GM23248 (cell line): ENCODE data around the gene CAPN14.

ENCODE experiments used
- EZH2 ChIP-seq: fragments of 200-600 bp; sonication (generic); IDR thresholded peaks from 2 replicates; pipeline ENCODE4 v1.6.1; 2018; ENCODE audit warnings: antibody characterized with exemption, mild to moderate bottlenecking; ENCODE audit not compliant: insufficient read depth, poor library complexity, severe bottlenecking
- EZH2phosphoT487 ChIP-seq: fragments of 200-600 bp; sonication (generic); IDR thresholded peaks from 2 replicates; pipeline ENCODE4 v1.6.1; 2018; ENCODE audit warnings: antibody characterized with exemption, moderate library complexity, mild to moderate bottlenecking, low read depth; ENCODE audit not compliant: insufficient read depth

DNA sequence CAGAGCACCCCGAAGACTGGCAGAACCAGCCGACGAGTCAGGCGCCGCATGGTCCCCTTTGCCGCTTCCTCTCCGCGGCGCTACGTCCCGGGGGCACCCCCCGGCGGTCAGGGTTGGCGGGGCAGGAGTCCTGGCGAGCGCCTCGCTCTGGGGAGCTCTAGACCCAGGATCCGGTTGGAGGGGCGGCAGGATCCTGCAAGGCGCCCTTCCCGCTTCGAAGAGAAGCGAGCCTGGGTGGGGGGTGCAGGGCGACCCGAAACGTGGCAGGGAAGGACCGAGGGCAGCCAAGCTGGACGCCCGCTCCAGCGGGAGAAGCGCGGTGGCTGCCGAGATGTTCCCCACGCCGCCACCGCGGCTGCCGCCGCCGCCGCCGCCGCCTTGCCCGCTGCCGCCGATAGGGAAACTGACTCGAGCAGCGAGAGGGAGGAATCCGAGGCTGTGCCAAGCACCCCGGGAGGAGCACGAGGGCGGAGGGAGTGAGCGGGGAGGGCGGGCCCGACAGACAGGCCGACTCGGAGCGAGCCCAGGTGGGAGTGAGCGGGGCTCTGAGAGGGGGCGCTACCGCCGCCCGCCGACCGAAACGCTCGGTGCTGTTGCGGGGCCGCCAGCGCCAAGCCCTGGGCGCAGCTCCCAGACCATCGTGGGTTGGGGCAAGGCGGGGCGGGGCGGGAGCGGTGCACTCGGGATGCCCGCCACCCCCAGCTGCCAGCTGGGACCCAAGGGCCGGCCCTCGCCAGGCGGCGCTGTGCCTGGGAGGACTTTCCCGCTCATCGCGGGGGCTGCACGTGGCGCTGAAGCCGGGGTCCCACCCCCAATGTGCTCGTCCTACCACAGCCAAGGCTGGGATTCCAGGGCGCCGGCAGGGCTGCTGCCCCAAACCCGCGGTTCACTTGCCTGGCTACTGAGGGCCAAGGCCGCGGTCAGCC is 79.0 kb downstream of the CAPN14 start, which contains the start of gene GALNT14:
- TF ChIP-seq EZH2 (no peak), EZH2phosphoT487 (no peak)
